ENCODE data around the gene SLC2A13.

The SLC2A13 gene

GRCh38 chr12:39956725-39957124, 149.2 kb downstream of the SLC2A13 start:
- DNase-seq (ENCODE audit: extremely low spot score) = no peak
- CTCF ChIA-PET = interaction anchor here (1.0 to 2.0 kb wide), 4 partner anchors 10 to 30 kb away, joined by 3 to 5 read pairs (median 4); no protein-coding TSS in a partner anchor
- POLR2A ChIA-PET = no interaction called here
- TF ChIP-seq CTCF (IDR thresholded peaks at IDR 0.05; ENCODE audit: control extremely low read depth, extremely low read depth, low read depth, missing control alignments) = no peak

- ChIA-PET POLR2A (no interaction called here), CTCF (interaction anchor here (0.6 kb wide), 1 partner anchor 11 kb away, joined by 3 read pairs; no protein-coding TSS in a partner anchor)
- no peak for TF ChIP-seq CTCF (IDR thresholded peaks at IDR 0.05; ENCODE audit: control extremely low read depth, extremely low read depth, low read depth, missing control alignments)
- DNase-seq (ENCODE audit: extremely low spot score) = no peak
These were observed 159.3 kb downstream of the SLC2A13 start for GRCh38 chr12:39946361-39947280.

- ChIA-PET CTCF (no interaction called here), POLR2A (no interaction called here)
- TF ChIP-seq CTCF (IDR thresholded peaks at IDR 0.05; ENCODE audit: control extremely low read depth, extremely low read depth, low read depth, missing control alignments) = no peak
- DNase-seq (ENCODE audit: extremely low spot score) = no peak
These were observed 168.8 kb downstream of the SLC2A13 start for GRCh38 chr12:39937119-39937518.

GRCh38 chr12:39935839-39936238, 170.0 kb downstream of the SLC2A13 start:
- DNase-seq (ENCODE audit: extremely low spot score) = no peak
- ChIA-PET CTCF (interaction anchor here (0.9 to 1.4 kb wide), 2 partner anchors 12 to 14 kb away, joined by 3 to 5 read pairs; no protein-coding TSS in a partner anchor), POLR2A (no interaction called here)
- TF ChIP-seq CTCF (IDR thresholded peaks at IDR 0.05; ENCODE audit: control extremely low read depth, extremely low read depth, low read depth, missing control alignments) = no peak

- POLR2A ChIA-PET = no interaction called here
- CTCF ChIA-PET = interaction anchor here (1.4 kb wide), 1 partner anchor 11 kb away, joined by 5 read pairs; no protein-coding TSS in a partner anchor
These were observed 170.6 kb downstream of the SLC2A13 start for GRCh38 chr12:39935275-39935674.

GRCh38 chr12:39931857-39932256, 174.0 kb downstream of the SLC2A13 start:
- ChIA-PET CTCF (no interaction called here), POLR2A (no interaction called here)
- no peak for DNase-seq (ENCODE audit: extremely low spot score)
- TF ChIP-seq CTCF (IDR thresholded peaks at IDR 0.05; ENCODE audit: control extremely low read depth, extremely low read depth, low read depth, missing control alignments) = no peak

More at GRCh38 chr12:39935275-39935674, 170.6 kb downstream of the SLC2A13 start:
- DNase-seq (ENCODE audit: extremely low spot score) = no peak
- TF ChIP-seq CTCF (IDR thresholded peaks at IDR 0.05; ENCODE audit: control extremely low read depth, extremely low read depth, low read depth, missing control alignments) = no peak
